Activated T-helper 2 cell treated with anti-CD3 and anti-CD28 coated beads, Interferon-gamma antibody, Interleukin-2, Interleukin-4, amounts not matched to agents 10 μg/mL and 5 μg/mL and 100 μg/mL, durations not matched to agents 14 hours and 24 hours and 36 hours (primary cell): Measurements from ENCODE around the gene MTMR4. TPM values are rescaled to one million over a fixed set of nuclear protein-coding genes. Genes with fewer than 3 reads are reported as not detected.

ENCODE experiments used
- DNase-seq: peaks from one replicate; pipeline ENCODE4 v3.0.0; 2021; ENCODE audit warnings: low spot score
- H3K27ac Mint-ChIP-seq: one replicate; pipeline ENCODE4 v1.8.0; 2021; ENCODE audit warnings: mixed read lengths
- H3K27me3 Mint-ChIP-seq: one replicate; pipeline ENCODE4 v1.8.0; 2021; ENCODE audit warnings: low read depth, mixed read lengths
- H3K36me3 Mint-ChIP-seq: one replicate; pipeline ENCODE4 v1.8.0; 2021; ENCODE audit warnings: low read depth, mixed read lengths
- H3K4me1 Mint-ChIP-seq: one replicate; pipeline ENCODE4 v1.8.0; 2021; ENCODE audit warnings: low read depth, mixed read lengths
- H3K4me3 Mint-ChIP-seq: one replicate; pipeline ENCODE4 v1.8.0; 2021; ENCODE audit warnings: low read depth, mild to moderate bottlenecking, moderate library complexity, mixed read lengths
- H3K9me3 Mint-ChIP-seq: one replicate; pipeline ENCODE4 v1.8.0; 2021; ENCODE audit warnings: mixed read lengths
- intact Hi-C: fragments of 100-400 bp; cut with micrococcal nuclease; formaldehyde crosslinking; loops from one replicate; pipeline ENCODE4 v1.15.1; 2023
- total RNA-seq: library from RNA; stranded (reverse); gene quantifications from 2 replicates; pipeline ENCODE4 v1.2.3, GENCODE V29; 2022

Gene MTMR4
- total RNA-seq, 1 donor from 2014 or later, result 82.9 TPM

DNA sequence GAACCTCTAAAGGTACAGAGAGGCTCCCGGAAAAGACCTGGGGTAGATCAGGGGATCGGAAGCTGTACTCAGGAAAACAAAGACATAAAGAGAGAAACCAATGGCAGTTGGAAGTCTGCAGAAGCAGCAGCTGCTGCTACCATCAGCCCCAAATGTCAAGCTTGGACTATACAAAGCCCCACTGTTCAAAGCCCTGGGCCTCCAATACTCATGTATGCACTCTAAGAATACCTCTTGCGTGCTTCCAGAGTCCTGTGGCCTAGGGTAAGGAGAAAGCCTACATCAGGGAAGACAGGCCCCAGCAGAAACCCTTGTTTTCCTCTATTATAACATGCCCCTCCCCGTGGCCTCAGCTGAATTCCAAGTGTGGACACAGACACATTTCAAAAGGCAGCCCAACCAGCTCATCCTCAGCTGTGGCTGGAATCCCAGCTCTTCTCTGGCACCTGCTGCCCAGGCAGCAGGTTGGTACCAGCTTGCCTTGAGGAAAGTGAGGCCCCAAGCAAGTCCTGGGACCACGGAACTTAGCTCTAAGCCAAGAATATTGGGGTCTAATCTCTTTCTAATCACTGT lies 19.3 kb upstream of the MTMR4 start:
- intact Hi-C loops, result loop anchor here (5.0 kb wide), 1 partner anchor 99 kb away; no protein-coding TSS in a partner anchor
- H3K27ac Mint-ChIP-seq, result no peak overlapping the region
- no peaks in the 10 kb centered on the region for H3K9me3 Mint-ChIP-seq
- H3K27me3 Mint-ChIP-seq, result peaks cover 59% of the 10 kb centered on the region
- no peak for DNase-seq
- no peaks in the 10 kb centered on the region for H3K4me1 Mint-ChIP-seq
- H3K4me3 Mint-ChIP-seq, result no peak overlapping the region
- H3K36me3 Mint-ChIP-seq, result no peaks in the 10 kb centered on the region

DNA sequence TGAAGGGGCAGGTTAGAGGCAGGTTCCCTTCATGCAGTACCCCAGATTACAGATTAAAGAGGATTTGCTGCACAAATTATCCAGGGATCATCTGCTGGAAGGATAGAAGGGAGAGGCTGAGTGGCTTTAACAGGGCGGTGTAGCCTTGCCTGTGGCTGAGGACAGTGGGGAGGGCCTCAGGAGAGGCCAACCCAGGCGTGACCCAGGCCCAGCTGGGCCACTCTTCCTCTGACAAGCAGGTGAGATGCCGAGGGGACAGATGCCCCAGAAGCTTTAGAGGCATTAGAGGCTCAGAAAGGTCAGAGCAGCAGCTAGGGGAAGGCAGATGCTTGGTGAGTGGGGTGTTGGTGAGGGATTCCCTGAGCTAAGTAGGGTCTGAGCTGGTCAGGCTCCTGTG lies 18.1 kb upstream of the MTMR4 start:
- intact Hi-C loops, result loop anchor here (5.0 kb wide), 1 partner anchor 100 kb away; no protein-coding TSS in a partner anchor
- H3K27me3 Mint-ChIP-seq, result peaks cover 57% of the 10 kb centered on the region
- no peaks in the 10 kb centered on the region for H3K9me3 Mint-ChIP-seq
- no peaks in the 10 kb centered on the region for H3K36me3 Mint-ChIP-seq
- no peak overlapping the region for H3K4me3 Mint-ChIP-seq
- no peak overlapping the region for H3K27ac Mint-ChIP-seq
- peaks cover 4% of the 10 kb centered on the region for H3K4me1 Mint-ChIP-seq
- no peak for DNase-seq

DNA sequence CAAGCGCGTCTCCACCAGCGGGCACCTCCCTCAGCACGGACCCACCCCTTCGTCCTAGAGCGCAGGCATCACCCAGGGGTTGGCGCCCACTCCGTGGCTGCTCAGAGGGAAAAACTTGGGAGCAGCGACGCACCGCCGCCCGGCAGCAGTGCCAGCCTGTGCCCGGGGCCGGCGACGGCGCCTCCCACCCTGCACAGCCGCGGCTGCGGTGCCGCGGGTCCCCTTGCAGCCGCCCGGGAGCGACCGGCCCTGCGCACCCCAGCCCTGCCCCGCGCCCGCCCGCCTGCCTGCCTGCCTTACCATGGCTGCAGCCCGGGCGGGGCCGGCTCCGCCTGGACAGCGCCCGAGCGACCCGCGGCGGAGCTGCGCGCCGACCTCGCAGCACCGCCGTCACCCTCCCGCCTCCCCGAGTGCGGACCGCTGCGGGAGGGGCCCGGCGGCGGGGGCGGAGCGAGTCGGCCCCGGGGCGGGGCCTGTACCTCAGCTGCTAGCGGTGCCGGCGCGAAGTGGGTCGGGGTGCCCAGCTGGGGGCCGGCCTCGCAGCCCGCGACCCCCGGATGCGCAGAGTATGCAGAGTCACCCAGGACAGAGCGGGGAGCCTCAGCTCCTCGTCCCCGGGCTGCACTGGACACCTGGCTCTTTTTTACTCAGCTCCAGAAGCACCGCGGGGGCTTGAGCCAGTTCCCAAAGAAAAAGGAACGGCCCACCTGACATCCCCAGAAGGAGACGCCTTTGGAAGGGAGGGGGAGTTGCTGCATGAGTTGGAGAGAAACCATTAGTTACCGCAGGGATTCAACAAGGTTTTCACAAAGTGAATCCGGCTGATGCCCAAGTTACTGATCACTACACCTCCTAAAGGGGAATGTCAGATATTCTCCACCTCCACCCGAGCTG lies 17.5 kb upstream of the MTMR4 start:
- intact Hi-C loops, result loop anchor here (5.0 kb wide), 1 partner anchor 100 kb away; no protein-coding TSS in a partner anchor

DNA sequence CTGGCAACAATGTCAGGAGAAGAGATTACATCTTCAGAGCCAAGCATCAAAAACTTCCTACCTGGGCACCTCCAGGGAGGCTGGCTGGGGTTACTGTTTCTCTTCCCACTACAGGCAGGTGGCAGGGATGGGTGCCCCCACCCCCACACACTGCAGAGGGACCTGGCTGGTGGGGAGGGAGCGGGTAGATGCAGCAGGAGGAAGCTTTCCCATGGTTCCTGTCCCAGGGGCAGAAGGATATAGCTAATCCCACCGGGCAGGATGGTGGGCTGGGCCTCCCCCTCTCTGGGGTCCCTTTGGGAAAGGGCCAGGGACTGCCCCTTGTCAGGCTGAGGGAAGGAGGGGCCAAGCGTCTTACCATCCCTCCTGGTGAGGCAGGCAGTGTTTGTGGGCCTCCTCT lies 16.7 kb upstream of the MTMR4 start:
- Mint-ChIP-seq H3K4me3 (peak overlapping the region; percentile 9), H3K27ac (no peak overlapping the region), H3K4me1 (peaks cover 15% of the 10 kb centered on the region), H3K27me3 (peaks cover 53% of the 10 kb centered on the region), H3K9me3 (no peaks in the 10 kb centered on the region), H3K36me3 (no peaks in the 10 kb centered on the region)
- DNase-seq, result no peak
- intact Hi-C loops, result loop anchor here (5.0 kb wide), 1 partner anchor 101 kb away; no protein-coding TSS in a partner anchor

More for the DNA sequence above, 17.5 kb upstream of the MTMR4 start:
- H3K4me3 Mint-ChIP-seq, result peak overlapping the region; percentile 22
- no peaks in the 10 kb centered on the region for H3K36me3 Mint-ChIP-seq
- H3K9me3 Mint-ChIP-seq, result no peaks in the 10 kb centered on the region
- DNase-seq, result peak; percentile 62
- no peak overlapping the region for H3K27ac Mint-ChIP-seq
- peaks cover 11% of the 10 kb centered on the region for H3K4me1 Mint-ChIP-seq
- H3K27me3 Mint-ChIP-seq, result peaks cover 56% of the 10 kb centered on the region

DNA sequence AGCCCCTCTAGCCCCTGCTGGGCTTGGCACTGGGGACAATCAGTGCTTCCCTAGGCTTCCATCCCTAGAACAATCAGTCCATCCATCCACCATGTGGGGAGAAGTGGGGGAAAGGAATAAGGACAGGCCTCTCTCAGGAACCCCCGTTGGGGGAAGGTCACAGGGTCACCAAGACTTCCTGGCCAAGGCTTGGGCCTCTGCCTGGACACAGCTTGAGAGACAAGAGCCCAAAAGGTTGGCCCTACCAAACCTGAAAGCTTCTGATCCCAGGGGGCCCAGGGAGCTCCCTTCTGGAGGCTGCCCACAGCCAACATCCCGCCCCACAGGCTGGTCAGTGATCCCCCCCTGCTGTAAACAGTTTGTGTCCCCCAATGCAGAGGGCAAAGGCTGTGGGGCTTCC lies 16.2 kb upstream of the MTMR4 start:
- peak overlapping the region; percentile 9 for H3K4me3 Mint-ChIP-seq
- H3K27me3 Mint-ChIP-seq, result peaks cover 51% of the 10 kb centered on the region
- DNase-seq, result no peak
- no peak overlapping the region for H3K27ac Mint-ChIP-seq
- no peaks in the 10 kb centered on the region for H3K9me3 Mint-ChIP-seq
- H3K36me3 Mint-ChIP-seq, result no peaks in the 10 kb centered on the region
- H3K4me1 Mint-ChIP-seq, result peaks cover 15% of the 10 kb centered on the region
- intact Hi-C loops, result loop anchor here (5.0 kb wide), 1 partner anchor 102 kb away; no protein-coding TSS in a partner anchor

DNA sequence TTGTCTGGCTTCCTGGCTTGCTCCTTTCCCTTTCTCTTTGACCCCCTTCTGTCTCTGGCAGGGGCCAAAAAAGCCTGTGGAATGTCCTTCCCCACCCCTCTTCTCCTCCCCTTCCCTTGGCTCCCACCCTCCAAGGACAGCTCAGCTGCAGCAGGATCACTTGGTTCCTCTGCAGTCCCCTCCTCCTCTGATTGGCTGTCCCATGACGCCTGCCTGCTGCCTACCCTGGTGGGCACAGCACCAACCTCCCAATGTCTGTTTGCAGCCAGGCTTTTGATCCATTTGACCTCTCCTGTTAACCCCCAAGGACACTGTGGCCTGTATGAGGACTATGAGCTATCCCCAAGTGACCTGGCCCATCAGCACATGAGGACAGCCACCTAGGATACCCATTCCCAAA lies 14.8 kb upstream of the MTMR4 start:
- no peak overlapping the region for H3K4me3 Mint-ChIP-seq
- no peaks in the 10 kb centered on the region for H3K36me3 Mint-ChIP-seq
- intact Hi-C loops, result no loop called here
- no peaks in the 10 kb centered on the region for H3K9me3 Mint-ChIP-seq
- H3K4me1 Mint-ChIP-seq, result peaks cover 15% of the 10 kb centered on the region
- no peak for DNase-seq
- H3K27ac Mint-ChIP-seq, result no peak overlapping the region
- H3K27me3 Mint-ChIP-seq, result peaks cover 40% of the 10 kb centered on the region

DNA sequence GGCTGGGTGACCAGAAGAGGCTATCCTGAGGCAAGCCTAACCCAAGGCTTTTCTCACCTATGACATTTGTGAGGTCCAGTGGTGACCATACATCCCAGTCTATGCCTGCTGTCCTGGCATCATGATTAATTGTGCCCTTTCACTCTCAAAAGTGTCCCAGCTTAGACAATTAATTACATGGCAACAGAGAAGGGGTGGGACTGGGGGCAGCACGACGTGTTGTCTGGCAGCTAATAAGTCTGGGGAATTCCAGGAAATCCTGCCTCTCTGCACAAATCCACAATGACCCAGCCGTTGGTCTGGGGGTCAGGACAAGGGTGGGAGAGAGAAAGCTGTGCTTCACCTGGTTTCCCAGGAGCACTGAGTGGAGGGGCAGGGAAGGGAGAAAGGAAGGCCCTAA lies 14.0 kb upstream of the MTMR4 start:
- no peak for DNase-seq
- Mint-ChIP-seq H3K4me1 (peaks cover 15% of the 10 kb centered on the region), H3K9me3 (no peaks in the 10 kb centered on the region), H3K4me3 (no peak overlapping the region), H3K27ac (no peak overlapping the region), H3K36me3 (no peaks in the 10 kb centered on the region), H3K27me3 (peaks cover 36% of the 10 kb centered on the region)
- intact Hi-C loops, result no loop called here

DNA sequence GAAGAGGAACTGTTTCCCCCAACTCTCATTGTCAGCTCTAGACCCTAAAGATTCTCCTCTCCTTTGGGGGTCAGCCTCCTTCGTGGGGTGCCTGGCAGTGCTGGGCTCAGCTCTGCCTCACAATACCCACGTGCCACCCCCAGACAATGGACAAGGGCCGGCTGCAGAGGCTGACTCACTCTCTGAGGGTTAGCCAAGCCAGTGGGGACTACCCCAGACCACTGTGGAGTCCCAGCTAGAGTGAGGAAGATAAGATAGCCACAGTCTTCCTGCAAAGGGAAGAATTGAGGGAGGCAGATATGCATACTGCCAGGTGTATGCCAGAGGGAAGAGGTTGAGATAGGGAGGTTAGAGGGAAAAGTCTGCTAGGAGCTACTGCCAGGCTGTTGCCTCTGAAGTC lies 13.5 kb upstream of the MTMR4 start:
- peaks cover 15% of the 10 kb centered on the region for H3K4me1 Mint-ChIP-seq

DNA sequence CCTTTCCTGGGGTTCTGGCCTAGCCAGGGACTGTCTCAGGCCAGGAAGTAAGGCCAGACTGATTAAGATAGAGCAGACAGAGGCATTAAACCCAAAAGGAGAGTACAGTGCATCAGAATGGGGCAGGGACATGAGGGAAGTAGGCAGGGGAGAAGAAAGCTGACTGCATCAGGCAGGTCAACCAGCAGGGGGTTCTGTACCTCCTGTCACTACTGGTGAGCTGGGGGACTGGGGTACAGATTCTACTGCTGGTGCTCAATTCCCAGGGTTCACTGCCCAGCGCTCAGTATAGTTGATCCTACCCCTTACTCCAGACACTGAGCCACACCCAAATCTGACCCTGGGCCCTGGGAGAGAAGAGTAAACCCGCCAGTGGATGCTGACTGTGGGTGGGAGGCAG lies 12.9 kb upstream of the MTMR4 start:
- Mint-ChIP-seq H3K27me3 (peaks cover 27% of the 10 kb centered on the region), H3K4me3 (no peak overlapping the region), H3K9me3 (no peaks in the 10 kb centered on the region), H3K27ac (no peak overlapping the region), H3K4me1 (peaks cover 15% of the 10 kb centered on the region), H3K36me3 (no peaks in the 10 kb centered on the region)
- DNase-seq, result no peak
- intact Hi-C loops, result no loop called here

More for the DNA sequence above, 13.5 kb upstream of the MTMR4 start:
- Mint-ChIP-seq H3K9me3 (no peaks in the 10 kb centered on the region), H3K36me3 (no peaks in the 10 kb centered on the region), H3K4me3 (no peak overlapping the region), H3K27me3 (peaks cover 31% of the 10 kb centered on the region), H3K27ac (no peak overlapping the region)
- DNase-seq, result no peak
- intact Hi-C loops, result no loop called here

DNA sequence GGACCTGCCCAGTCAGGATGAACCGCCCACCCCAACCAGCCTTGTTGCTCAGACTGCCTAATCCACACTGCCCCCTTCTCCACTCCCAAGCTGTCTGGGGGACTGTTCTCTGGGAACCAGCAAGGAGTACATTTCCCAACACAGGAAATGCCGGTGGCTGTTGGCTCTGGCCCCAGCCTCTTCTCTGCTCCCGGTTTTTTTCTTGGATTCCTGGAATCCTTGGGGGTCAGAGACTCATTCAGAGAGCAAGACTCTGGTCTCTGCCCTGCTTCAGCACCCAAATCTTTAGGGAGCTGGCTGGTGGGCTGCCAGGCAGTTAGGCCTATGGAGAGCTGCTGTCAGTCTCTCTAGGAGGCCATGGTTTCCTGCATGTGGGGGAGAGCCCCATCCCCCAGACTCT lies 10.8 kb upstream of the MTMR4 start:
- no peak overlapping the region for H3K4me3 Mint-ChIP-seq
- H3K27me3 Mint-ChIP-seq, result peaks cover 17% of the 10 kb centered on the region
- H3K9me3 Mint-ChIP-seq, result no peaks in the 10 kb centered on the region
- DNase-seq, result no peak
- no peak overlapping the region for H3K27ac Mint-ChIP-seq
- intact Hi-C loops, result no loop called here
- H3K36me3 Mint-ChIP-seq, result no peaks in the 10 kb centered on the region
- H3K4me1 Mint-ChIP-seq, result peaks cover 15% of the 10 kb centered on the region

DNA sequence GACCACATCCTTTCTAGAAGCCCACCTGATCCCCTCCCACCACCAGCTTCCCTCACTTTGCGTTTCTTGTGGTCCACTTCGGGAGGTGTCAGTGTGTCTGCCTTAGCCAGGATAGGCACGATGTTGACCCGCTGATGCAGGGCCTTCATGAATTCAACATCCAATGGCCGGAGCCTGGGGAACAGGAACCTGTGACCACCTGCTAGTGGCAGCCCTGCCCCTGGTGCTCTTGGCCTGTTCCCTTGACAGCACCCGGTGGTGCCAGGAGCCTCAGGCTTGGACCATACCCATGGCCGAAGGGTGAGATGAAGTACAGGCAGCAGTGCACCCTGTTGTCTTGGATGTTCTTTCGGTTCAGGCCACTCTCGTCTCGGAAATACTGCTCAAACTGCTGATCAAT lies 7.2 kb upstream of the MTMR4 start:
- Mint-ChIP-seq H3K36me3 (no peaks in the 10 kb centered on the region), H3K27me3 (peaks cover 2% of the 10 kb centered on the region), H3K4me1 (peaks cover 14% of the 10 kb centered on the region), H3K27ac (no peak overlapping the region), H3K9me3 (no peaks in the 10 kb centered on the region), H3K4me3 (no peak overlapping the region)
- intact Hi-C loops, result no loop called here
- no peak for DNase-seq

DNA sequence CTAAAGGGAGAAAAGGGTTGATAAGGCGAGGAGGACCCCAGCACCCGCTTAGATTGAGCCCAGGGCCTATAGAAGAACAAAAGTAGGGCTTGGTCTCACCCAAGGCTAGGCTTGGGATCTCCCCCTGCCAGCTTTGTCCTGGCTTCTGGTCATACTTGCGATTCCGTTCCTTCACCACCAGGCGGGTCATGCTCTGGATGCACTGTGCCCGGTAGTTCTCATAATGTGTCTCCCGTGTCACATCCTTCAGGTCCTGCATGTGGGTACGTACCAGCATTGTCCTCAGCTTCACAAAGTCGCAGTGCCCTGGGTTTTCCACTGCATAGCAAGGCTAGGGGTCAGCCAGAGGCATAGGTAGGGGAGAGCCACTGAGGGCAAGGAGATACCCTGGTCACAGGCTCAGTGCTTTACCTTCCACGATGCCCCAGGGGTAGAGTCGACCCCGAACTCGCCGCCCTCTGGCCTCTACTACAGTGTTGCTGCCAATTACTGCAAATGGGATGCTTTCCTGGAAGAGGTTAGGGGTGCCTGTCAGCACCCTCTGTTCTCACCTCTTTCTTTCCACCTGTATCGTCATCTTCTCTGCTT lies 6.5 kb upstream of the MTMR4 start:
- H3K27me3 Mint-ChIP-seq, result peaks cover 2% of the 10 kb centered on the region
- H3K4me3 Mint-ChIP-seq, result peak overlapping the region; percentile 11
- intact Hi-C loops, result no loop called here
- no peak overlapping the region for H3K27ac Mint-ChIP-seq
- no peak for DNase-seq
- H3K9me3 Mint-ChIP-seq, result no peaks in the 10 kb centered on the region
- H3K4me1 Mint-ChIP-seq, result peaks cover 19% of the 10 kb centered on the region
- no peaks in the 10 kb centered on the region for H3K36me3 Mint-ChIP-seq
